Prostate gland (tissue), 2 donors: Measurements from ENCODE around the gene SNUPN.

Experiments used
- POLR2A ChIP-seq: fragments of 450-650 bp; IDR thresholded peaks from one replicate; pipeline ENCODE4 v1.6.1; 2016; ENCODE audit warnings: antibody characterized with exemption, mild to moderate bottlenecking
- TF ChIP-seq, protein P1 (sequence below), 4 experiments: fragments of 200-600 bp in 2 of 4; fragments of 450-650 bp in 2 of 4; sonication (generic) in 2 of 4; IDR thresholded peaks; 1 replicate in 3 of 4; 2 replicates in 1 of 4; pipeline ENCODE4 v1.5.1; 2016 to 2019; ENCODE audit warnings: antibody characterized with exemption in 4 of 4, mild to moderate bottlenecking in 2 of 4, moderate library complexity in 2 of 4

DNA sequence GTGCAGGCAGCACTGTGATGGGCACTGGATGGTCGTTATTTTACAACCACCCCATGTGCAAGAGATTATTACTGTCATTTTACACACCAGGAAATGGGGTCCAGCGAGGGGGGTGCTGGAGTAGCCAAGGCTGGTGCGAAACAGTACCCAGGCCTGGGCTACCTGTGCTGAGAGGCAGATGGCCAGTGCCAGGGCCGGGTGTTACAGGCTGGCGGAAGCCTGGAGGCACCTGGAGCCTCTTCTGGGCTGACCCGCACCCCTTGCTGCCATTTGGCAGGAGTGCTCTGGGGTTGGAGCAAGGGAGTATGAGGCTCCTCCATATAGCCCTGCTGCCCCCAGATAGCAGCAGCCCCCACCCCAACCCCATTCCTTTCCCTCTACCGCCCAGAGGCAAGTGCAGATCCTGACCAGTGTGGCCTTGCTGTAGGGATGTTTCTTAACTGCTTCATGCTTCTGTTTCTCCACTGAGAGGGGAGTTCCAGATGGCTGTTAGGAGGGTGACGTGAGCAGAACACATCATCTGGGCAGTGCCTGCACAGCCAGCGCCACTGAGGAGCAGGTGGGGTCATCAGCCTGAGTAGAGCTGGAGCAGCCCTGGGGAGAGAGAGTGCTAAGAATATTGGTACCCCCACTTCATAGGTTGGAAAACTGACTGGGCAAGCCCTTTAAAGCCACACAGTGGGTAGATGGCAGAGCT lies 37.4 kb upstream of the SNUPN start:
- TF ChIP-seq, protein P1, sequence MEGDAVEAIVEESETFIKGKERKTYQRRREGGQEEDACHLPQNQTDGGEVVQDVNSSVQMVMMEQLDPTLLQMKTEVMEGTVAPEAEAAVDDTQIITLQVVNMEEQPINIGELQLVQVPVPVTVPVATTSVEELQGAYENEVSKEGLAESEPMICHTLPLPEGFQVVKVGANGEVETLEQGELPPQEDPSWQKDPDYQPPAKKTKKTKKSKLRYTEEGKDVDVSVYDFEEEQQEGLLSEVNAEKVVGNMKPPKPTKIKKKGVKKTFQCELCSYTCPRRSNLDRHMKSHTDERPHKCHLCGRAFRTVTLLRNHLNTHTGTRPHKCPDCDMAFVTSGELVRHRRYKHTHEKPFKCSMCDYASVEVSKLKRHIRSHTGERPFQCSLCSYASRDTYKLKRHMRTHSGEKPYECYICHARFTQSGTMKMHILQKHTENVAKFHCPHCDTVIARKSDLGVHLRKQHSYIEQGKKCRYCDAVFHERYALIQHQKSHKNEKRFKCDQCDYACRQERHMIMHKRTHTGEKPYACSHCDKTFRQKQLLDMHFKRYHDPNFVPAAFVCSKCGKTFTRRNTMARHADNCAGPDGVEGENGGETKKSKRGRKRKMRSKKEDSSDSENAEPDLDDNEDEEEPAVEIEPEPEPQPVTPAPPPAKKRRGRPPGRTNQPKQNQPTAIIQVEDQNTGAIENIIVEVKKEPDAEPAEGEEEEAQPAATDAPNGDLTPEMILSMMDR (IDR thresholded peaks at IDR 0.05), result no peak
- TF ChIP-seq POLR2A, result no peak
